Spleen (tissue), 7 donors: ENCODE results near the gene SYCP2L.

Source experiments
- POLR2A ChIP-seq, 3 donors: fragments of 450-650 bp; IDR thresholded peaks; one replicate each; pipeline ENCODE4 v1.5.1; 2017; ENCODE audit warnings: antibody characterized with exemption in 3 of 3, mild to moderate bottlenecking in 1 of 3
- TF ChIP-seq, protein P1 (sequence below), 11 experiments: fragments of 200-600 bp in 7 of 11; fragments of 450-650 bp in 4 of 11; sonication (generic) in 4 of 11; IDR thresholded peaks in 8 of 11; conservative IDR thresholded peaks in 3 of 11; 1 replicate in 7 of 11; 2 replicates in 4 of 11; pipeline versions ENCODE4 v1.4.0 to v1.8.0; 2016 to 2021; ENCODE audit warnings: antibody characterized with exemption in 11 of 11, inconsistent platforms in 4 of 11, mild to moderate bottlenecking in 1 of 11
- donor health status: DM: no; HTN: no; CAD: no; lungs with moderate emphysema.
- donor health status: DM: no; HTN: no; CAD: no.
- donor health status: DM: no; HTN: no; CAD: no.

DNA sequence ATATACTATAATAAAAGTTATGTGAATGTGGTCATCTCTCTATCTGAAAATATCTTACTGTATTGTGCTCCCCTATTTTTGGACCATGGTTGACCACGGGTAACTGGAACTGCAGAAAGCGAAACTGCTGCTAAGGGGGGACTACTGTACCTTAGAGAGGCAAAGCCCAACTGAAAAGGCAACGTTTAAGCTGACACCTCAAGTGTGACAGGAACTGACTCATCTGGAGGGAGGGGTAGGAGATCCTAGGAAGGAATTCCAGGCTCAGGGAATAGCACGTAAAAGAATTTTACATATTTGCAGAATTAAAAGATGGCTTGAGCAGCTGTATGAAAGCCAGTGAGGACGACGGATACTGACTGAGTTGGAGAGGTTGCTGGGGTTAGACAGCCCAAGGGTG is 122.5 kb downstream of the SYCP2L start:
- TF ChIP-seq, protein P1, sequence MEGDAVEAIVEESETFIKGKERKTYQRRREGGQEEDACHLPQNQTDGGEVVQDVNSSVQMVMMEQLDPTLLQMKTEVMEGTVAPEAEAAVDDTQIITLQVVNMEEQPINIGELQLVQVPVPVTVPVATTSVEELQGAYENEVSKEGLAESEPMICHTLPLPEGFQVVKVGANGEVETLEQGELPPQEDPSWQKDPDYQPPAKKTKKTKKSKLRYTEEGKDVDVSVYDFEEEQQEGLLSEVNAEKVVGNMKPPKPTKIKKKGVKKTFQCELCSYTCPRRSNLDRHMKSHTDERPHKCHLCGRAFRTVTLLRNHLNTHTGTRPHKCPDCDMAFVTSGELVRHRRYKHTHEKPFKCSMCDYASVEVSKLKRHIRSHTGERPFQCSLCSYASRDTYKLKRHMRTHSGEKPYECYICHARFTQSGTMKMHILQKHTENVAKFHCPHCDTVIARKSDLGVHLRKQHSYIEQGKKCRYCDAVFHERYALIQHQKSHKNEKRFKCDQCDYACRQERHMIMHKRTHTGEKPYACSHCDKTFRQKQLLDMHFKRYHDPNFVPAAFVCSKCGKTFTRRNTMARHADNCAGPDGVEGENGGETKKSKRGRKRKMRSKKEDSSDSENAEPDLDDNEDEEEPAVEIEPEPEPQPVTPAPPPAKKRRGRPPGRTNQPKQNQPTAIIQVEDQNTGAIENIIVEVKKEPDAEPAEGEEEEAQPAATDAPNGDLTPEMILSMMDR (IDR thresholded peaks at IDR 0.05 in 8 of 11, conservative IDR thresholded peaks at IDR 0.05 in 3 of 11), result no peak
- TF ChIP-seq POLR2A (IDR thresholded peaks at IDR 0.05), result no peak
